OCI-LY3 (cell line): ENCODE measurements around the gene ADH6.

Experiments used
- CTCF ChIP-seq: fragments of 200-600, 300-600 bp; sonication (generic); IDR thresholded peaks from 2 replicates; pipeline ENCODE4 v1.5.1; 2014; ENCODE audit warnings: antibody characterized with exemption, low read length, low read depth
- EZH2phosphoT487 ChIP-seq: fragments of 200-600 bp; shearing (Covaris generic); IDR thresholded peaks from 2 replicates; pipeline ENCODE4 v1.6.1; 2018; ENCODE audit warnings: antibody characterized with exemption, mixed run types, low read depth

GRCh38 chr4:99252746-99253145, 33.7 kb upstream of the ADH6 start:
- no peak for TF ChIP-seq CTCF
- TF ChIP-seq EZH2phosphoT487, result no peak
